Cardiac muscle cell (in vitro differentiated cells and primary cell): ENCODE measurements around the gene ERC1. TPM values are rescaled to one million over a fixed set of nuclear protein-coding genes. Genes with fewer than 3 reads are reported as not detected.
A peak's percentile ranks its signal among the peaks of the same experiment; 100 is the strongest.

Experiments
- DNase-seq, 2 donors: peaks; one replicate each; pipeline versions ENCODE4 v3.0.0 to v3.0.0-alpha.2; 2010 to 2017; ENCODE audit warnings: low read depth in 1 of 2, low spot score in 1 of 2
- H3K27ac ChIP-seq: fragments of 200-600 bp; sonication (generic); 2 replicates; pipeline ENCODE4 v1.5.1; 2016
- H3K27me3 ChIP-seq: fragments of 200-600 bp; sonication (generic); 2 replicates; pipeline ENCODE4 v1.6.0; 2016; ENCODE audit warnings: control low read depth
- H3K36me3 ChIP-seq: fragments of 200-600 bp; sonication (generic); 2 replicates; pipeline ENCODE4 v1.5.1; 2016; ENCODE audit warnings: control low read depth
- H3K4me1 ChIP-seq: fragments of 200-600 bp; sonication (generic); 2 replicates; pipeline ENCODE4 v1.8.1; 2017; ENCODE audit warnings: low read depth, mild to moderate bottlenecking, mixed run types
- H3K4me3 ChIP-seq: fragments of 200-600 bp; sonication (generic); 2 replicates; pipeline ENCODE4 v1.5.1; 2016; ENCODE audit warnings: mild to moderate bottlenecking
- H3K9me3 ChIP-seq: fragments of 200-600 bp; sonication (generic); 2 replicates; pipeline ENCODE4 v1.5.1; 2017; ENCODE audit warnings: low read depth, mild to moderate bottlenecking, control low read depth
- polyA plus RNA-seq: library from polyadenylated mRNA; unstranded; fragments of >200 nt; fragmentation: Nextera tagmentation; extraction: Ambion mirVana; gene quantifications from 2 replicates; pipeline ENCODE4 v1.2.1, GENCODE V29; 2016
- total RNA-seq: library from RNA; depleted of rRNA; stranded (reverse); fragments of >200 nt; gene quantifications from 2 replicates; pipeline ENCODE4 v1.2.3, GENCODE V29; 2016
- TF ChIP-seq, protein P1 (sequence below): IDR thresholded peaks from 2 replicates; pipeline ENCODE4 v1.5.1; 2012; ENCODE audit warnings: low read depth, mild to moderate bottlenecking, low read length

Gene ERC1
- total and polyA plus RNA-seq, 2 experiments from 2014 or later, result 34.1 to 46.3 TPM

DNA sequence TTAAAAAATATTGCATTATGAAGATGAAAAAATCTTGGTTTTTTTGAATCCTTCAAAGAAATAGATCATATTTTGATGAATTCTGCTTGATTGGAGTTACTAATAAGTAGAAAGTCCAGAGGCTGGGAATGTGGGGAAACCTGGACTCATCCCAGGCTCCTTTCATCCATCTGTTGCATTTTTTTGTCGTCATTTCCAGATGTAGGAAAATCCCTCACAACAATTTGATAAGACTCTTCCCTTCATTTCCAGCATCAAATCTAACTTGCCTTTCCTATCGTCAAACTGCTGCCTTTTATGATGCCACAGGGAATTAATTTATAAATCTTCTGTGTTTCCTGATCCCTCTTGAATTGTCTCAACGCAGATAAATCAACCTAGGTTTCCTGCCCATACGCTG is 391.8 kb downstream of the ERC1 start:
- H3K4me1 ChIP-seq, result peaks cover 23% of the 10 kb centered on the region
- peak in 1 of 2 donors; percentile 12 for DNase-seq
- H3K27ac ChIP-seq, result no peak overlapping the region
- H3K4me3 ChIP-seq, result no peak overlapping the region
- no peaks in the 10 kb centered on the region for H3K36me3 ChIP-seq
- TF ChIP-seq, protein P1, sequence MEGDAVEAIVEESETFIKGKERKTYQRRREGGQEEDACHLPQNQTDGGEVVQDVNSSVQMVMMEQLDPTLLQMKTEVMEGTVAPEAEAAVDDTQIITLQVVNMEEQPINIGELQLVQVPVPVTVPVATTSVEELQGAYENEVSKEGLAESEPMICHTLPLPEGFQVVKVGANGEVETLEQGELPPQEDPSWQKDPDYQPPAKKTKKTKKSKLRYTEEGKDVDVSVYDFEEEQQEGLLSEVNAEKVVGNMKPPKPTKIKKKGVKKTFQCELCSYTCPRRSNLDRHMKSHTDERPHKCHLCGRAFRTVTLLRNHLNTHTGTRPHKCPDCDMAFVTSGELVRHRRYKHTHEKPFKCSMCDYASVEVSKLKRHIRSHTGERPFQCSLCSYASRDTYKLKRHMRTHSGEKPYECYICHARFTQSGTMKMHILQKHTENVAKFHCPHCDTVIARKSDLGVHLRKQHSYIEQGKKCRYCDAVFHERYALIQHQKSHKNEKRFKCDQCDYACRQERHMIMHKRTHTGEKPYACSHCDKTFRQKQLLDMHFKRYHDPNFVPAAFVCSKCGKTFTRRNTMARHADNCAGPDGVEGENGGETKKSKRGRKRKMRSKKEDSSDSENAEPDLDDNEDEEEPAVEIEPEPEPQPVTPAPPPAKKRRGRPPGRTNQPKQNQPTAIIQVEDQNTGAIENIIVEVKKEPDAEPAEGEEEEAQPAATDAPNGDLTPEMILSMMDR, result no peak
- no peaks in the 10 kb centered on the region for H3K27me3 ChIP-seq
- no peaks in the 10 kb centered on the region for H3K9me3 ChIP-seq

DNA sequence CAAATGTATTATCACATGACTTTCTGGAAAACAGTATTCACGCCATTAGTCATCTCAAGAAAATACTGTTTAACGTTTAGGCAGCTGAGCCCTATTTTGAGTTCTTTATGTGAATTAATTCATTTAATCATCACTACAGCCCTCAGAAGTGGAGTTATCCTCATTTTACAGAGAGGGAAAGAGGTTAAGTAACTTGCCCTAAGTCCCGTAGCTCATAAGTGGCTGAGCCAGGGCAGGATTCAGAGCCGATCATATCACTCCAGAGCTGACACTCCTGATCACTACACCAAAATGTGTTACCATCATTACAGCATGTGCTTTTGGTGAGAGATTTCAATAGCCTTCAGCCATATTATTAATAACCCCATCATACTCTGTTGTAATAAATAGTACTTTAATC is 392.7 kb downstream of the ERC1 start:
- no peaks in the 10 kb centered on the region for H3K9me3 ChIP-seq
- H3K4me3 ChIP-seq, result no peak overlapping the region
- no peak for DNase-seq
- H3K27ac ChIP-seq, result no peak overlapping the region
- no peaks in the 10 kb centered on the region for H3K27me3 ChIP-seq
- TF ChIP-seq, protein P1, result no peak
- H3K4me1 ChIP-seq, result peaks cover 23% of the 10 kb centered on the region
- H3K36me3 ChIP-seq, result no peaks in the 10 kb centered on the region

DNA sequence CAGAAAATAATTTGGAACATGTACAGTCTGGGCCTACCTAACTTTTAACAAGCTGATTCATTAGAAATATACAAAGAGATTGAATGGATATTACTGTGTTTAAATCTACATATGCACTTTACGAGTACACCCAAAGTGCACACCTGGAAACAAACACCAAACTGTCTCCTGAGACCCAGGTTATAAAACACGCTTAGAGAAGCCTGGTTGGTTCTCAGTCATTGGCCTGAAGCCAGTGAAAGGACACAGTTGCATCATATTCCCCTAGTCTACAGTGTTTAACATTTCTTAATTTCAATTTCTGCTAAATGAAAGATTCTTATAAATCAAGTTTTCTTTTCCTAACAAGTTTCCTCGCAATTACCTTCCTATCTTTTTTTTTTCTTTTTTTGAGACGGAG is 393.9 kb downstream of the ERC1 start:
- TF ChIP-seq, protein P1, result no peak
- H3K36me3 ChIP-seq, result no peaks in the 10 kb centered on the region
- peaks cover 12% of the 10 kb centered on the region for H3K4me1 ChIP-seq
- DNase-seq, result peak in 1 of 2 donors; percentile 6
- H3K9me3 ChIP-seq, result no peaks in the 10 kb centered on the region
- no peaks in the 10 kb centered on the region for H3K27me3 ChIP-seq
- H3K4me3 ChIP-seq, result no peak overlapping the region
- H3K27ac ChIP-seq, result no peak overlapping the region

DNA sequence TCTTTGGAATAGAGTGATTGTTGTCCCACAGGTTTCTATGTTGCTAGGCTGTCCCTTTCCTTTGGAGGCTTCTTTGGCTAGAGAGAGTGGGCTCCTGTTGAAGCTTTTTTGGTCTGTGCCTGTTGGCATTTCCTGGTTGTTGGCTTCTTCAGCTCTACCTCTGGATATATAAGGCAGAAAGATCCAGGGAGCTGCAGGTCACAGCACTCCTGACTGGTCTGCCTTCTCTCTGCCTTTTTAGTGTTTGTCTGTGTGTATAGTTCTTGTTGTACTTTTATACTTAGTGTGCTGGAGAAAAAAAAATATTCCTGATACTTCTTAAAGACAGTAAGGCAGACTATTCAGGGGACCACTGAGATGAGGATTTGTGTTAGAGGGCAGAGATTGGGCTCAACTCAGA is 400.7 kb downstream of the ERC1 start:
- DNase-seq, result no peak
- no peaks in the 10 kb centered on the region for H3K27me3 ChIP-seq
- H3K27ac ChIP-seq, result no peak overlapping the region
- H3K4me3 ChIP-seq, result no peak overlapping the region
- no peaks in the 10 kb centered on the region for H3K36me3 ChIP-seq
- H3K9me3 ChIP-seq, result no peaks in the 10 kb centered on the region
- H3K4me1 ChIP-seq, result no peaks in the 10 kb centered on the region
- TF ChIP-seq, protein P1, result no peak

DNA sequence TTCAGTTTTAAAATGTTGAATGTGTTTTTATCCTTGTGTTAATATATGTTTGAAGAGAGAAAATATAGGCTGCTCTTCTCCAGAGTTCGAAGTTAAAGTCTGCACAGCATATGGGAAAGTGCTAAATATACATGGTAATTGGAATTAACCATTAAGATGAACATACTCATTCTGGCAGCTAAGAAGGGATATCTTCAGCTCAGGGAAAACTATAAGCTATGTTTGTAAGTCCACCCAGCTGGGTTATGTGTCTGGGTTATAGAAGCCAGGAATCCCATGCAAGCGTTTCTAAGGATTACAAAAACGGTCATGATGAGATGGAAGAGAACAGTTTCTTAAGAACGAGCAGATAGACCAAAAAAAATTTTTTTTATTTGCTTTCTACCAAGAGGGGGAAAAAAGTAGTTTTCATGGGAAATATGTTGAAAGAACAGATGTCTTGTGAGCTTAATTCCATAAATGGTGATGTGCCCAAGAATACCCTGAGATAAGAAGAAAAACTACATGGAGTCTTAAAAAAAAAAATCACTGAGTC is 404.5 kb downstream of the ERC1 start:
- Histone ChIP-seq H3K4me3 (no peak overlapping the region), H3K27me3 (no peaks in the 10 kb centered on the region), H3K36me3 (no peaks in the 10 kb centered on the region), H3K9me3 (no peaks in the 10 kb centered on the region), H3K4me1 (no peaks in the 10 kb centered on the region), H3K27ac (no peak overlapping the region)
- TF ChIP-seq, protein P1, result no peak
- peak in 1 of 2 donors; percentile 26 for DNase-seq
